GM18526 (cell line): ENCODE data around the gene ADAMTS2.

Experiments
- POLR2A ChIP-seq: IDR thresholded peaks from 3 replicates; pipeline ENCODE4 v1.6.1; 2011; ENCODE audit not compliant: insufficient read length; ENCODE audit errors: extremely low read depth

The ADAMTS2 gene

DNA sequence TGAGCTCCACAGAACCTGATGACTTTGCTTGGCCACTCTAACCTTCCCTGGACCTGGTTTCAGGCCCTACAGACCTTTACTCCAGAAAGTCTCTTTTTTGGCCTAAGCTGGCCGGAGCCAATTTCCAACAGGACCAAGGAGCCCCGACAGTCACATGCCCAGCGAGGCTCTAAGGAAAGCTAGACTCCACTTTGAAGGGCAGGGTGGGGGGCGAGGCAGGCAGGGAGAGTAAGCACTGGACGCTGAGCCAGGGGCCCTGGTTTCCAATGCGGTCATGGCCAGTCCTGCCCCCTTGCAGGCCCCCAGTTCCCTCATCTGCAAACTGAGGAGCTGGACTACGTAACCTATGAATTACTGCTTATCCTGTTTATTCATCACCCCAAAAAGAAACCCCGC, 65.2 kb downstream of the ADAMTS2 start:
- no peak for TF ChIP-seq POLR2A

DNA sequence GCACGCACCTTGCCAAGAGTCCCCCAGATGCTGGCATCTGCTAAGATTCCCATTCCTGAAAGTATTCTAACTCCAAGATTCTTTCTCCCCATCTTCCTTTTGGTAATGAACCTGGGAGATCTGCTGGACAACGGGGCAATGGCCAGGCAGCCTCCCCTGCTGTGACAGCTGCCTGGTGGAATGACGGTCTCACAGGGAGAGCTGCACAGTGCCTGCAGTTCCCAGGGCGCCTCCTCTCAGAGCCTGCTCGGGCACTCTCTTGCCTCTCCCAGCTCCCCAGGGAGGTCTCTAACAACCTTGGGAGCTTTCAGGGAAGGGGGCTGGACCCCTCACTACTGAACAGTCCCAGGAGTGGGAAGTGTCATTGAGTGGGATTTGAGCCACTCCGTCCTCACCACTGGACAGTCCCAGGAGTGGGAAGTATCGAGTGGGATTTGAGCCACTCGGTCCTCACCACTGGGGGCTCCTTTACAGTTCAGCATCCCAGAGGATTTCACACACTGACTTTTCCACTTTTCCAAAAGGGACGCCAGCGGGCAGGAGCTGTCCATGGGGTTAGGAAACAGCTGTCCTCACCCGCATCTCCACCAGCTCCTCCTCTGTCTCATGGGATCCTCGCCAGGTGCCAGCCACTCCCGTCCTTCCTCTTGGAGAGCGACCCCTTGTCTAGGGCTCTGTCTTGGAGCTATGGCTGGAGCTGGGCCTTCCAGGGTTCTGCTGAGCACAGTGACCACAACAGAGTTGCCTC, 65.7 kb downstream of the ADAMTS2 start:
- TF ChIP-seq POLR2A: no peak

DNA sequence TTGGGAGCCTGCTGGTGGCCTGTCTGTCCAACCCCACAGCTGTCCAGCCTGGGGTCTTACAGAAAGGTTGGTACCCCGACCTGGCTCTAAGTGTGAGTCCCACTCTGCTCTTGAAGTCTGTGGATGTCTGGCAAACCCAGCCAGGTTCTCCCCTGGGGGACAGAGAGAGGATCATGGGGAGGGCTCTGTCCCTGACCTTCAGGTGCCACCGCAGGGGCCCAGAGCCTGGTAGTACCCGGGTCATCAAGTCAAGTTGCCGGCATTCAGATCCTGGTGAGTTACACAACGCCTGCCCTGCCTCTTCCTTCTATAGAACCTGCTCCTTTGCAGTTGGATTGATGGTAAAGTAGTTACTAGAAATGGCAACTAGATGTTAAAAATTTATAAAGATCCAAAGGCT, 66.7 kb downstream of the ADAMTS2 start:
- no peak for TF ChIP-seq POLR2A

DNA sequence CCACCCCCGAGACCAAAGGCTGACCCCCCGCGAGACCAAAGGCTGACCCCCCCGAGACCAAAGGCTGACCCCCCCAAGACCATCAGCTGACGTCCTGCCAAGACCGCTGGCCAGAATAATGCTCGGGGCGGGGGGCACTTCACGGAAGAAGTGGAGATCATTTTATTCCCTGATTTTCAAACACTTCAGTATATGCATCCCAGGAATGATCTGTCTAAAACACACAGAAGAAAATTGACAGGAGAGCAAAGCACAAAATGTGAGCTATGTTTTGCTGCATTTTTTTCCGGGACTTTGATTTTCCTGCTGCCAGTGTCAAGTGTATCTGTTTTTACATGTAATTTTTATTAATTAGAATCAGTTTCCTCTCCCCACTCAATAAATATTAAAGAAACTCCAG, 67.1 kb downstream of the ADAMTS2 start:
- TF ChIP-seq POLR2A: no peak

DNA sequence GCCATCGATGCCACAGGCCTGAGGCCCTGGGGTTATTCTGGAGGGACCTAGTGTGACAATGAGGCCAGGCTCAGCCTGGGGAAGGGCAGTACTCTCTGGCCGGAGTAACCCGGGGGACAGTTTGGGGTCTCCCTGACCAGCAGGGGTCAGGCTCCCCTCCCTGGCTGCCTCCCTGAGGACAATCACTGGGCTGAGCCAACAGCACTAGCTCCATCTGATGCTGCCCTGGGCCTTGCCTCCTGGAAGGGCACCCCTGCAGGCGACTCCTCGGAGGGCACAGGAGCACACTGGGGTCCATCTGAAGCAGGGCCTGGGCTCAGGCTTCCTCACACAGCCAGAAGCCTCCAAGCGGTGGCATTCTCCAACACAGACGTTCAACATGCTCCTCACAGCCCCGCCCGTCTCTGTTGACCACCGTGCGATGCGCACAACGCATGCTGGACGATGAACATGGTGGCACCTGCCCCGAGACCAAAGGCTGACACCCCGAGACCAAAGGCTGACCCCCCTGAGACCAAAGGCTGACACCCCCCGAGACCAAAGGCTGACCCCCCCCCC, 68.3 kb downstream of the ADAMTS2 start:
- no peak for TF ChIP-seq POLR2A

DNA sequence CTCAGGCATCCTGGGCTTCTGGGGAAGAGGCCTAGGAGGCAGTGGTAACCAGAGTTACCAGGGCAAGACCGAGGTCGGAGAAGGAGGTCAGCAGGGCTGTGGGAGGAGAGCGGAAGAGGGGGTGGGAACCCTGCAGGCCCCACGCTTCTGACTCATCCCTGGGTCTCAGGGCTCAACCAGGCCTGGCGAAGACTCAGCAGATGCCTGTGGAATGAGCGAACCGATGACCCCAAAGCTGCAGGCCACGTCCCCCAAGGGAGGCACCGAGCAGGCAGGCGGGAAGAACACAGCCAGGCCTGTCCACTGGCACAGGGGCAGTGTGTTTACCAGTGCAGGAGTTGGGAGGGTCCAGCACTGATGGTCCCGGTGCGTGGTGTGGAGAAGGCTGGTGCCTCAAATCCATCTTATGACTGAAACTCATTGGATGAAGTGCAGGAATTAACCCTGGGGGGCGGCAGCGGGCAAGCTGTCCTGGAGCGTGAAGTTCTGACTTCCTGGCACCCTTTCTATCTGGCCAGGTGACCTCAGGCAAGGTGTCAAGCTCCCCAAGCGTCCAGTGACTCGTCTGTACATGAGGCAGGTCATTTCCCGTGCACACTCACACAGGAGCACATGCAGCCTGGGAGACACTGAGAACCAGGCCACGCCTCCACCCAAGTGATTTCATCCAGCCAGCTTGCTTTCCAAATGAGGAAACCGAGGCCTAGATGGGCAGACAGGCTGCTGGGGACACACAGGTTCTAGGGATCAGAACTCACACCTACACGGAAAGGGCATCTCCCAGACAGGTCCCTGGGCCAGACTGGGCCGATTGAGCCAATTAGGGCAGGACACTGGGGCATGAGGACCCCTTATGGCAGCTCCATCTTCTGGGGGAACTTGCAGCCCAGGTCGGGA, 69.1 kb downstream of the ADAMTS2 start:
- TF ChIP-seq POLR2A: no peak

DNA sequence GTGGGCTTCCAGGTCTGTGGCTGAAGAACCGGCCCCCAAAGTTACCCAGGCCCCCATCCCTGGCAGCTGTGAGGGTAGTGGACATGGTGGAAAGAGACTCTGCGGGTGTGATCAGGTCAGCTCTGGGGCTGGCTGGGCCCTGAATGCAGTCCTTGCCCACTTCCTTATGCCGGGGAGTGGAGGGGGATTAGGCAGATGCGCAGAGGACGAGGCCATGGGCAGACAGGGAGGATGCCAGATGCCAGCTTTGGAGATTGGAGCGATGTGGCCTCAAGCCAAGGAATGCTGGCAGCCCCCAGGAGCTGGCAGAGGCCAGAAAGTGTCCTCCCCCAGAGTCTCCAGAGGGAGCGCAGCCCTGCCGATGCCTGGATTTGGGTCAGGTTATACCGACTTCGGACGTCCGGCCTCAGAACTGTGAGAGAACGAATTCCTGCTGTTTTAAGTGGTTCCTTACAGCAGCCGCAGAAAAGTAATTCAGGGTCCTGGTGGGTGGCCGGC, 69.8 kb downstream of the ADAMTS2 start:
- TF ChIP-seq POLR2A: no peak

DNA sequence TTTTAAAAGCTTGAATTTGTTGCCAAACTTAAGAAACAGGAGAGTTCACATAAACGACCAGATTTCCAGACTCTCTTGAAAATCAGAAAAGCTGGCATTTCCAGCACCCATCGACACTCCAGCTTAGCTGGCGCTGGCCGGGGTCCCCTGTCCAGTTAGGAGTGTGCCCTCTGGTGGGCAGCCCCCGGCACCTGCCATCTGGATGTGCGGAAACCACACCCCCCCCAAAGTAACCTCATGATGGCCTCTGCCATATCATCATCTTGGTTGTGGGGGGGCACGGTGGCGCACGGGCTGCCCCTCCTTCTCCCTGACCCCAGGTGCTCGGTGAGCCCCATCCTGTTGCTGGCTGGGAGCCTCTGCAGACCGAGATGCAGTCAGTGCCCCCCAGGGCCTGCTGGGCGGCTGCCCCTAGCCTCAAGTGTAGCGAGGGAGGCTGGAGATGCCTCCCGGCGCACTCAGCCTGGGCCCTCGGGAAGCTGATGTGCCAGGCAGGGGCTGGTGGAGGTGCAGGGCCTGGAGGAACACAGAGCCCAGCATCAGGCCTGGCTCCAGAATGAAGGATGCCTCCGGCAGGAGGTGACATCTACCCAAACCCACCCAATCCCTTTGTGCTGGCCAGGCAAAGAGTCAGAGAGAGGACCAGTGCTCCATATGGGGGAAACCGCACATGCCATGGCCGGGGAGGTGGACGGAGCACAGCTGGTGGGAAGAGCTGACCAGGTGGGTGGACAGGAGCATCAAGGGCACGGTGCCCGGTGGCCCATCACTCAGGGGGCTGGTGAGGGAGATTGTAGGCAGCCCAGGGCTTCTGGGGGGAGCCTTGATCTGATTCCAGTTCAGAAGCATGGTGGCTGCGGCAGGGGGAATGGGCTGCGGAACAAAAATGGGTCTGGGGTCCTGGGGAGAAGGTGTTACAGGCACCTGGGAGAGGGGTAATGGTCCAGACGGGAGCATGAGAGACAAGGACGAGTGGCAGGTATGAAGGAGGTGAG, 70.6 kb downstream of the ADAMTS2 start:
- no peak for TF ChIP-seq POLR2A

DNA sequence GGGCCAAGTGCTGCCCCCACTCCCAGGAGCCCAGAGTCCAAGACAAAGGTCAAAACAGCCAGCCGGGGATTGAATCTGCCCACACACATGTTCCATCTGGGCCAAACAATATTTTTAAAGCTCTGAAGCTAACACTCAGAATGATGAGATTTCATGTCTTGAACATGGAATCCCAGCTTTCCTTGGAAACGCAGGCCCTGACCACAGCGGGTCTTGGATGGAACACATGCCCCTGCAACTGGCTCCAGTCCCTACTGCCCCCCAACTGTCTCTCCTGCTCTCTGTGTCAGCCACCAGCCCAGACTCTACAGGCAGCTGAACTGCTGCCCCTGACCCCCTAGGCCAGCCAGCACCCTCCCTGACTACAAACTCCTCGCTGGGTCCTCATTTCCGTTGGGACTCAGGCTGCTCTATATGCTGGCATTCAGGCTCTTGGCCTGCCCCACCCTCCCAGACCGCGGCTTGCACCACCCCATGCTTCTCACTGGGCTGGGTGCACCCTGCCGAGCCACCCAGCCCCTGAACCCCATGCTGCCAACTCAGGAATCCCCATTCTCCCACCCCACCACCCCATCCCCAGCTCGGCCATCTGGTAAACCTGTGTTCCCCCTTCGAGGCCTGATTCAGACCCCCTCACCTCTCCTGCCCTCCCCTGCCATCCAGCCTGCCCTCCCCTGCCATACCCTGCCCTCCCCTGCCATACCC, 71.7 kb downstream of the ADAMTS2 start:
- no peak for TF ChIP-seq POLR2A

DNA sequence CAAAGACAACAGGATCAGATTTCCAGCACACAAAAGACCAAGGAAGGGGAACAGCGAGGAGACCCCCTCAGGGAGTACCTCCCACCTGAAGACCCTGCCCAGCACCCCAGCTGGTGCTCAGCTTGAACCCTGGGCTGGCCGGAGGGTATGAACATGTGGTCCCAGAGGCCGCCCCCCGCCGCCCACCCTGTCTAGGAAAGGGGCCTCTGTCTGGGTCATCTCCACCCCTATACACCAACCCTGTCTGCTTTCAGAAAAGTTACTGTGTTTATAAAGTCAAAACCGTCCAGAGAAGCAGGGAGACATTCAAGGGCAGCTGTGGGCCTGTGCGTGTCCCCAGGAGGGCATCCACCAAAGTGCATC, 72.2 kb downstream of the ADAMTS2 start:
- TF ChIP-seq POLR2A: no peak

DNA sequence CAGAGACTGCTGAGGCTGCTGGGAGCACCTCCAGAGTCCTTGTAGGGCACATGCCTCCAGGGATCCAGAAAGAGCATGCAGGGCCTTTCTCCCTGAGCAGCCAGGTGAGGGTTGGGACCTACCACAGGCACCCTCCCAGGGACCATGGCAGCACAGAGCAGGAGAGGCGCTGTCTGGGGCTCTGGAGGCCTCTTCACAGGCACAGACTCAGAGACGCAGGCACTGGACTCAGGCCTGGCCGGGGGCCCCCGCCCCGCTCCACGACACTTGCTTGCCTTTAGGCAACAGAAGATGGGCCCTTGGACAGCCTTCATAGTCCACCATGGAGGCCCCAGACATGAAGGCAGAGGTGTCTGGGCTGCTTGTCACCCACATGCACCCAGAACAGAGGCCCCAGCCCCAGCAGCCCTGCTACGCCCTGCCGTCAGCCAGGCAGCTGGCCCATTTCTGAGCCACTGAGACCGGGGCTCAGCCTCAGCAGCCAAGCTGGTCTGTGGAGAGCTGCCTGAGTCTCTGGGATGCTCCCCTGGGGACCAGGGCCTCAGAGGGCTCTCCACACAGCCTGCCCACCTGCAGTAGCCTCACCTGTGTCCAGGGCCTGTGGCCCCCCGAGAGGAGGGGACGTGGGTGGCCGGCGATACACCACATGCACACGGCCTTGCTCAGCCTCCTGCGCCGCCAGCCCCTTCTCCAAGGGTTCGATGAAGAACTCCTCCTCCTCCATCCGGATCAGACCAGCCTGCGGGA, 72.8 kb downstream of the ADAMTS2 start:
- TF ChIP-seq POLR2A: no peak

DNA sequence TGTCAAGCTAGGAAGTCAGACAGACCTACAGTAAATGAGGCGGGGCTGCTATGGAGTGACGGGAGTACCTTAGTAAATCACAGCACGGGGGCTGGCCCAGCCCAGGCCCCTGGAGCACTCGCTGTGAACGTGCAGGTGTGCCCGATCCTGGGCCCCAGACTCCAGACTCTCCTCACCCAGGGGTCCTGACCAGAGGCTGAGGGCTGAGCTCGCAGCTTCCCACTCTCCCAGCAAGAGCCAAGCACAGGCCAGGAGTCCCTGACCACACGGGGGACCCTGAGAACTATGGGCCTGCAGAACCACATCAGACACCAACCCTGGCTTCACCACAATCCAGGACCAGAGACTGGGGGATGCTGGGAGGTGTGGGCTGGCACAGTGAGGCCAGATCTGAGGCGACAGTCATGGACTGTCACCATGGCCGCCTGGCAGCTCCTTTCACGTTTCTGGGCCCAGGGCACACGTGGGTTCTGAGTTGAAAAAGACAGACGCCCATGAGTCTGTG, 73.4 kb downstream of the ADAMTS2 start:
- TF ChIP-seq POLR2A: no peak

DNA sequence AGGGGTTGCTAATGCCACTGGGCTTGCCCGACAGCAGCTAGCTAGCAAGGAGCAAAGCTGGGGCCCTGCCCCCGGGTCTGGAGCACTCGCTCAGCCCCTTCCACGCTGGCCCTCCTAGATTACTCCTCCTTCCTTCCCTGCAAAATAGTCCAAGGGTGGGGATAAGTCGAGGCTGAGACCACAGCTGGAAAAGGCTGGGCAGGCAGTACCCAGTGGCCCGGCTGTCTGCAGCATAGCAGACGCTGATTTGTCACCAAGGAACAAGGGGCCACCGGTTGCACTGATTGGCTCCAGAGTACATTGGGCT, 73.9 kb downstream of the ADAMTS2 start:
- TF ChIP-seq POLR2A: no peak
